ENCODE data around the gene PAPSS1.

PAPSS1 gene

DNA sequence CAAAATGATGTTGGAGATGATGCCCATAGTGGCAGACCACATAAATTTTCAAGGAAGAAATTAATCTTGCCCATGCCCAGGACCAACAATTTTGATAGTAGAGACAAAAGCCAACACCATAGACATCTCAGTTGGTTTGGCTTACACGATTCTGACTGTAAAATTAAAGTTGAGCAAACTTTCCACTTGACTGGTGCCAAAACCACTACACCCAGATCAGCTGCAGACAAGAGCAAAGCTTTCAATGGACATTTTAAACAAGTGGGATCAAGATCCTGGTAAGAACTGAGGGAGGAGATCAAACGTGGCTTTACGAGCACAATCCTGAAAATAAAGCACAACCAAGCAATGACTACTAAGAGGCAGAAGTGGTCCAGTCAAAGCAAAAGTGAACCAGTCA is 90.7 kb downstream of the PAPSS1 start:
- no peak for DNase-seq
- no peak overlapping the region for H3K27ac ChIP-seq (ENCODE audit: low read depth, low read length)
- no peaks in the 10 kb centered on the region for H3K79me1 ChIP-seq (ENCODE audit: low read length)
- no peaks in the 10 kb centered on the region for H3K36me3 ChIP-seq (ENCODE audit: control insufficient read depth, insufficient read depth, low read length)
- no peak overlapping the region for H3K4me2 ChIP-seq (ENCODE audit: low read length)
- H3K79me2 ChIP-seq (ENCODE audit: control insufficient read depth, insufficient read depth, low read length): no peaks in the 10 kb centered on the region
- no peak overlapping the region for H3K4me3 ChIP-seq (ENCODE audit: low read length)
- H4K5ac ChIP-seq (ENCODE audit: low read length): no peak overlapping the region
- no peak overlapping the region for H2BK120ac ChIP-seq (ENCODE audit: low read depth, low read length)
- no peak overlapping the region for H2AK5ac ChIP-seq (ENCODE audit: low read length)
- H2BK15ac ChIP-seq (replicated peaks; ENCODE audit: low read depth): no peak overlapping the region
- no CpG with 5 or more reads among the region's 3 CpGs for WGBS (ENCODE audit: extremely low coverage, insufficient coverage, low lambda C conversion rate)
- no peak overlapping the region for H4K8ac ChIP-seq (ENCODE audit: low read depth, low read length)
- H3K4me1 ChIP-seq (ENCODE audit: control insufficient read depth, low read depth, low read length): no peaks in the 10 kb centered on the region
- H3K27me3 ChIP-seq (ENCODE audit: insufficient read depth, low read length, poor library complexity): no peaks in the 10 kb centered on the region
- no peak overlapping the region for H3K18ac ChIP-seq (ENCODE audit: low read length)
- H2BK5ac ChIP-seq (ENCODE audit: low read length): no peak overlapping the region
- no peak overlapping the region for H3K4ac ChIP-seq (ENCODE audit: low read depth, low read length)
- no peak overlapping the region for H3K23ac ChIP-seq (ENCODE audit: low read length)
- no peak overlapping the region for H3K9ac ChIP-seq (ENCODE audit: low read length)
- no peak overlapping the region for H3K56ac ChIP-seq (ENCODE audit: low read length)

DNA sequence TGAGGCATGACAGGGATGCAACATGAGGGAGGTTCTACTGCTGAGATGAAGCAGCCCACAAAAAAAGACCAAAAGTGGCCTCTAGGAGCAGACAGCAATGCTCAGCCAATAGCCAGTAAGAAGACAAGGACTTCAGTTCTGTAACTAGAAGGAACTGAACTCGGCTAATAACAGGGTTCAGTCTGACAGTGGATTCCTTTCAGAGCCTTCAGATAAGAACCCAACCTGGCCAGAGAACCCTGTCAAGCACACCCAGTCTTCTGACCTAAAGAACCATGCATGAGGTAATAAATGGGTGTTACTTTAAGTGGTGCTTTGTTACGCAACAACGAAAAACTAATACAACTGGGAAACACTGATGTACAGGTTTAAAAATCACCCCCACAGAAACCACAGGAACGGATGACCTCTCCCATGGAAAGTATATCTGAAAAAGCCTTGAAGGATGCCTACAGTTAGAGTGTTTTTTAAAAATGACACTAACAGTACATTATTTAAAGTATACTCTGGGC is 94.6 kb downstream of the PAPSS1 start:
- H2BK120ac ChIP-seq (ENCODE audit: low read depth, low read length): no peak overlapping the region
- H2AK5ac ChIP-seq (ENCODE audit: low read length): no peak overlapping the region
- no peak overlapping the region for H2BK15ac ChIP-seq (replicated peaks; ENCODE audit: low read depth)
- H3K23ac ChIP-seq (ENCODE audit: low read length): no peak overlapping the region
- no peaks in the 10 kb centered on the region for H3K4me1 ChIP-seq (ENCODE audit: control insufficient read depth, low read depth, low read length)
- H3K79me1 ChIP-seq (ENCODE audit: low read length): no peaks in the 10 kb centered on the region
- no peak overlapping the region for H3K18ac ChIP-seq (ENCODE audit: low read length)
- no peak overlapping the region for H3K9ac ChIP-seq (ENCODE audit: low read length)
- H3K56ac ChIP-seq (ENCODE audit: low read length): no peak overlapping the region
- no peaks in the 10 kb centered on the region for H3K36me3 ChIP-seq (ENCODE audit: control insufficient read depth, insufficient read depth, low read length)
- no peak overlapping the region for H4K8ac ChIP-seq (ENCODE audit: low read depth, low read length)
- no CpG with 5 or more reads among the region's 4 CpGs for WGBS (ENCODE audit: extremely low coverage, insufficient coverage, low lambda C conversion rate)
- H3K4me3 ChIP-seq (ENCODE audit: low read length): no peak overlapping the region
- no peak overlapping the region for H3K4me2 ChIP-seq (ENCODE audit: low read length)
- no peak overlapping the region for H3K4ac ChIP-seq (ENCODE audit: low read depth, low read length)
- H3K79me2 ChIP-seq (ENCODE audit: control insufficient read depth, insufficient read depth, low read length): no peaks in the 10 kb centered on the region
- no peak overlapping the region for H4K5ac ChIP-seq (ENCODE audit: low read length)
- no peak overlapping the region for H3K27ac ChIP-seq (ENCODE audit: low read depth, low read length)
- no peak overlapping the region for H2BK5ac ChIP-seq (ENCODE audit: low read length)
- no peak for DNase-seq
- H3K27me3 ChIP-seq (ENCODE audit: insufficient read depth, low read length, poor library complexity): no peaks in the 10 kb centered on the region

DNA sequence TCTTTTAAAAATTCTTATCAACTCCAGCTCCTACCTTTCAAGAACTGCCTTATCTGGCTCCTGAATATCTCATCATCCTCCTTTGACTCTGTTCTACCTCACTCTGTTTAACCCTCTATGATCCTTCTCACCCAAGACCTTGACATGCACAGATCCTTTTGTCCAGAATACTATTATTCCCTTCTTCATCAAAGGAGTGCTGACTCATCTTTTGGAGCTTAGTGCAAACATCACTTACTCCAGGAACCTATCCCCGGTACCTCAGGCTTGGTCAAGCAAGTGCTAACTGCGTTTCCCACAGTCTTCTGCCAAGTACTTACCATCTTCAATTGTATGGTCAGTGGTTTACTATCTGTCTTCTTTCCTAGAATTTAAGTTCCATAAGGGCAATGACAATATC is 96.0 kb downstream of the PAPSS1 start:
- no peak overlapping the region for H3K4ac ChIP-seq (ENCODE audit: low read depth, low read length)
- H2BK15ac ChIP-seq (replicated peaks; ENCODE audit: low read depth): no peak overlapping the region
- no peaks in the 10 kb centered on the region for H3K36me3 ChIP-seq (ENCODE audit: control insufficient read depth, insufficient read depth, low read length)
- H2BK120ac ChIP-seq (ENCODE audit: low read depth, low read length): no peak overlapping the region
- H3K4me2 ChIP-seq (ENCODE audit: low read length): no peak overlapping the region
- no CpG with 5 or more reads among the region's 2 CpGs for WGBS (ENCODE audit: extremely low coverage, insufficient coverage, low lambda C conversion rate)
- no peak overlapping the region for H3K27ac ChIP-seq (ENCODE audit: low read depth, low read length)
- H3K23ac ChIP-seq (ENCODE audit: low read length): no peak overlapping the region
- no peak overlapping the region for H4K5ac ChIP-seq (ENCODE audit: low read length)
- no peaks in the 10 kb centered on the region for H3K27me3 ChIP-seq (ENCODE audit: insufficient read depth, low read length, poor library complexity)
- H2BK5ac ChIP-seq (ENCODE audit: low read length): no peak overlapping the region
- no peak overlapping the region for H4K8ac ChIP-seq (ENCODE audit: low read depth, low read length)
- DNase-seq: no peak
- H3K9ac ChIP-seq (ENCODE audit: low read length): no peak overlapping the region
- no peak overlapping the region for H2AK5ac ChIP-seq (ENCODE audit: low read length)
- H3K4me3 ChIP-seq (ENCODE audit: low read length): no peak overlapping the region
- no peak overlapping the region for H3K18ac ChIP-seq (ENCODE audit: low read length)
- H3K56ac ChIP-seq (ENCODE audit: low read length): no peak overlapping the region
- no peaks in the 10 kb centered on the region for H3K79me2 ChIP-seq (ENCODE audit: control insufficient read depth, insufficient read depth, low read length)
- no peaks in the 10 kb centered on the region for H3K79me1 ChIP-seq (ENCODE audit: low read length)
- no peaks in the 10 kb centered on the region for H3K4me1 ChIP-seq (ENCODE audit: control insufficient read depth, low read depth, low read length)

DNA sequence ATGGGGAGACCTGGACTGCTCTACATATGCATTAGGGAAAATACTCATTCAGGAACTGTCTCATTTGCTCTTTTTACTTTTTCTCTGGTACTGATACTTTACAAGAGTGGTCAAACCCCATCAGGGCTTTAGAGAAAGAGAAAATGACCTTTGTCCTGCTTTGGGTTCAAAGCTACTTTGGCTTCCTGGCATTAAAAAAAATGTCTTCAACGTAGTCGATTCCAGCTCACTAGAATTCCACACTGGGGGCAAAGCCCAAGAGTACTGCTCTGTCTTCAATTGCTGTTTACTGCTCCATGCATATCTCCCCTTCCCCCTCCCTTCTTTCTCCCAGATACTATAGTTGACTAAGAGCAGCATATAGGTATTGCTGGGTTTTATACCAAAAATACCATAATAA is 98.0 kb downstream of the PAPSS1 start:
- Histone ChIP-seq H3K27ac (ENCODE audit: low read depth, low read length) (no peak overlapping the region), H3K4me1 (ENCODE audit: control insufficient read depth, low read depth, low read length) (no peaks in the 10 kb centered on the region), H2AK5ac (ENCODE audit: low read length) (no peak overlapping the region), H2BK5ac (ENCODE audit: low read length) (no peak overlapping the region), H3K18ac (ENCODE audit: low read length) (no peak overlapping the region), H3K4me2 (ENCODE audit: low read length) (no peak overlapping the region), H3K4me3 (ENCODE audit: low read length) (no peak overlapping the region), H2BK15ac (replicated peaks; ENCODE audit: low read depth) (no peak overlapping the region), H3K27me3 (ENCODE audit: insufficient read depth, low read length, poor library complexity) (no peaks in the 10 kb centered on the region), H2BK120ac (ENCODE audit: low read depth, low read length) (no peak overlapping the region), H3K23ac (ENCODE audit: low read length) (no peak overlapping the region), H3K79me1 (ENCODE audit: low read length) (no peaks in the 10 kb centered on the region), H3K36me3 (ENCODE audit: control insufficient read depth, insufficient read depth, low read length) (no peaks in the 10 kb centered on the region), H3K4ac (ENCODE audit: low read depth, low read length) (no peak overlapping the region), H3K79me2 (ENCODE audit: control insufficient read depth, insufficient read depth, low read length) (no peaks in the 10 kb centered on the region), H4K8ac (ENCODE audit: low read depth, low read length) (no peak overlapping the region), H3K56ac (ENCODE audit: low read length) (no peak overlapping the region), H4K5ac (ENCODE audit: low read length) (no peak overlapping the region), H3K9ac (ENCODE audit: low read length) (no peak overlapping the region)
- no peak for DNase-seq
- no CpG with 5 or more reads among the region's 2 CpGs for WGBS (ENCODE audit: extremely low coverage, insufficient coverage, low lambda C conversion rate)

DNA sequence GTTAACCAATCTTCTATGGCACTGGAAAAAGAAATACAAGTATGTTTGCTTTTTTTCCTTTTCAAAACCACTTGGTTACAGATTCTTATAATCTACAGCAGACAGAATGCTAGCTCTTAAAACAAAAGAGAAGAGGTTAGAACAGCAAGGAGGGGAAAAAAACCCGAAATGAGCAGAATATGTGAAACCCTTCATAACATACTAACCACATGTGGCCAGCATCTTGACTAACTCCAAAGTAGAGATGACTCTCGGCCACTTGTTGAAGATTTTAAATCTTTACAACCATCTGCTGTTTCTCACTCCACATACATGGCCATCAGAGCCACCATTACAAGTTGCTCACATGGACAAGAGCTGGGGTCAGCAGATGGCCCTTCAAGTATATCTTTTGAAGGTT is 100.3 kb downstream of the PAPSS1 start:
- no peak overlapping the region for H3K56ac ChIP-seq (ENCODE audit: low read length)
- H3K9ac ChIP-seq (ENCODE audit: low read length): no peak overlapping the region
- H3K18ac ChIP-seq (ENCODE audit: low read length): peak overlapping the region; percentile 75
- H3K79me1 ChIP-seq (ENCODE audit: low read length): no peaks in the 10 kb centered on the region
- H2AK5ac ChIP-seq (ENCODE audit: low read length): no peak overlapping the region
- no peak overlapping the region for H4K5ac ChIP-seq (ENCODE audit: low read length)
- H2BK15ac ChIP-seq (replicated peaks; ENCODE audit: low read depth): no peak overlapping the region
- H4K8ac ChIP-seq (ENCODE audit: low read depth, low read length): no peak overlapping the region
- H3K23ac ChIP-seq (ENCODE audit: low read length): no peak overlapping the region
- no peak overlapping the region for H3K4me2 ChIP-seq (ENCODE audit: low read length)
- DNase-seq: no peak
- no peak overlapping the region for H2BK5ac ChIP-seq (ENCODE audit: low read length)
- no peaks in the 10 kb centered on the region for H3K27me3 ChIP-seq (ENCODE audit: insufficient read depth, low read length, poor library complexity)
- no peaks in the 10 kb centered on the region for H3K36me3 ChIP-seq (ENCODE audit: control insufficient read depth, insufficient read depth, low read length)
- no CpG with 5 or more reads among the region's 2 CpGs for WGBS (ENCODE audit: extremely low coverage, insufficient coverage, low lambda C conversion rate)
- H3K4me3 ChIP-seq (ENCODE audit: low read length): no peak overlapping the region
- H2BK120ac ChIP-seq (ENCODE audit: low read depth, low read length): no peak overlapping the region
- no peak overlapping the region for H3K27ac ChIP-seq (ENCODE audit: low read depth, low read length)
- no peaks in the 10 kb centered on the region for H3K79me2 ChIP-seq (ENCODE audit: control insufficient read depth, insufficient read depth, low read length)
- H3K4ac ChIP-seq (ENCODE audit: low read depth, low read length): no peak overlapping the region
- H3K4me1 ChIP-seq (ENCODE audit: control insufficient read depth, low read depth, low read length): no peaks in the 10 kb centered on the region

DNA sequence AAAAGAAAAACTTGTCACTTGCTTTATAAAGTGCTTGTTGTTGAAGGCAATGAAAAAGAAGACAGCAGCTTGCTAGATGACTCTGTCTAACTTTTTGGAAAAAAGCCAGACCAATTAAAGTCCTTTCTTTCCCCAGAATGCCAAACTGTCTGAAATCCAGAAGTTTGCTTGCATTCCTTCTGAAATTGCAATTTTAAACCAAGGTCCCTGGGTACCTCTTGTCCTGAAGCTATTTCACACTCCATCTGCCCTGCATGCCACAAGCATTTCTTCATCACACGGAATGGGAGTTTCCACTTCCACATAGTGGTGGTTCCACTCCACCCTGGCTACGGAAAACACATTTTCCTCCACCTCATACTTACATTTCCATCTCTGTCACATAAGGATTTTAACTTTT is 101.0 kb downstream of the PAPSS1 start:
- Histone ChIP-seq H2BK5ac (ENCODE audit: low read length) (no peak overlapping the region), H3K4me3 (ENCODE audit: low read length) (no peak overlapping the region), H2AK5ac (ENCODE audit: low read length) (no peak overlapping the region), H4K5ac (ENCODE audit: low read length) (no peak overlapping the region), H3K56ac (ENCODE audit: low read length) (no peak overlapping the region), H3K9ac (ENCODE audit: low read length) (no peak overlapping the region), H2BK120ac (ENCODE audit: low read depth, low read length) (no peak overlapping the region), H3K36me3 (ENCODE audit: control insufficient read depth, insufficient read depth, low read length) (no peaks in the 10 kb centered on the region), H4K8ac (ENCODE audit: low read depth, low read length) (no peak overlapping the region), H3K4ac (ENCODE audit: low read depth, low read length) (no peak overlapping the region), H3K27me3 (ENCODE audit: insufficient read depth, low read length, poor library complexity) (no peaks in the 10 kb centered on the region), H2BK15ac (replicated peaks; ENCODE audit: low read depth) (no peak overlapping the region), H3K23ac (ENCODE audit: low read length) (no peak overlapping the region), H3K4me1 (ENCODE audit: control insufficient read depth, low read depth, low read length) (no peaks in the 10 kb centered on the region), H3K18ac (ENCODE audit: low read length) (no peak overlapping the region), H3K4me2 (ENCODE audit: low read length) (no peak overlapping the region), H3K79me1 (ENCODE audit: low read length) (no peaks in the 10 kb centered on the region), H3K27ac (ENCODE audit: low read depth, low read length) (no peak overlapping the region), H3K79me2 (ENCODE audit: control insufficient read depth, insufficient read depth, low read length) (no peaks in the 10 kb centered on the region)
- DNase-seq: peak; percentile 78
- WGBS (ENCODE audit: extremely low coverage, insufficient coverage, low lambda C conversion rate): no CpG with 5 or more reads among the region's 2 CpGs

All from mesendoderm (in vitro differentiated cells).